IMR-90 (cell line): ENCODE measurements around the gene ERN1. TPM values are rescaled to one million over a fixed set of nuclear protein-coding genes. Genes with fewer than 3 reads are reported as not detected.

Experiments used
- ATAC-seq: fragments of 200-7000 bp; cut with Tn5 transposase; 2 replicates; pipeline ENCODE4 v1.9.1; 2020; ENCODE audit warnings: low read depth, mild to moderate bottlenecking, moderate library complexity
- BruUV-seq: library from RNA; stranded (reverse); fragments of 400-500 nt; replicated peaks from 2 replicates; lab custom pipeline; 2021; lab: Mats Ljungman, UMichigan
- CTCF ChIA-PET: fragments of 300-600 bp; formaldehyde crosslinking; extraction: SDS; loops from one replicate; lab custom pipeline; 2021; ENCODE audit warnings: antibody characterized with exemption; lab: Yijun Ruan, JAX
- POLR2A ChIA-PET: fragments of 300-600 bp; sonication (Branson Sonifier 250); formaldehyde crosslinking; loops from one replicate; lab custom pipeline; 2022; ENCODE audit warnings: antibody characterized with exemption; ENCODE audit not compliant: unreplicated experiment; lab: Charles Lee
- DNase-seq: peaks from one replicate; pipeline ENCODE4 v3.0.0; 2013
- H2AFZ ChIP-seq: replicated peaks from 2 replicates; pipeline ENCODE3; 2013; ENCODE audit warnings: low read length, mild to moderate bottlenecking; ENCODE audit not compliant: poor library complexity
- H2AK5ac ChIP-seq: 2 replicates; pipeline ENCODE4 v1.6.1; 2013; ENCODE audit warnings: low read depth, low read length, inconsistent platforms
- H2AK9ac ChIP-seq: replicated peaks from 2 replicates; pipeline ENCODE3; 2013; ENCODE audit warnings: mild to moderate bottlenecking, low read depth, low read length, moderate library complexity; ENCODE audit not compliant: poor library complexity
- H2BK120ac ChIP-seq: 2 replicates; pipeline ENCODE4 v1.6.1; 2013; ENCODE audit warnings: low read depth, low read length, inconsistent platforms
- H2BK15ac ChIP-seq: 3 replicates; pipeline ENCODE4 v1.6.1; 2013; ENCODE audit warnings: low read depth, low read length, inconsistent platforms
- H2BK20ac ChIP-seq: 2 replicates; pipeline ENCODE4 v1.6.1; 2013; ENCODE audit warnings: low read depth, mild to moderate bottlenecking, inconsistent platforms, low read length, moderate library complexity
- H2BK5ac ChIP-seq: 2 replicates; pipeline ENCODE4 v1.6.1; 2013; ENCODE audit warnings: mild to moderate bottlenecking, low read depth, low read length, inconsistent platforms; ENCODE audit not compliant: poor library complexity, severe bottlenecking
- H3K14ac ChIP-seq: replicated peaks from 2 replicates; pipeline ENCODE4 v1.6.1; 2013; ENCODE audit warnings: low read depth, low read length, inconsistent platforms
- H3K18ac ChIP-seq: 2 replicates; pipeline ENCODE4 v1.6.1; 2013; ENCODE audit warnings: low read depth, low read length, control low read depth
- H3K23ac ChIP-seq: 2 replicates; pipeline ENCODE4 v1.6.1; 2013; ENCODE audit warnings: low read depth, low read length, inconsistent platforms
- H3K27ac ChIP-seq: 2 replicates; pipeline ENCODE4 v1.5.1; 2013; ENCODE audit warnings: mild to moderate bottlenecking, control low read depth, low read length; ENCODE audit not compliant: insufficient read depth
- H3K27me3 ChIP-seq: 2 replicates; pipeline ENCODE4 v1.6.1; 2013; ENCODE audit warnings: low read length; ENCODE audit not compliant: control insufficient read depth, insufficient read depth
- H3K36me3 ChIP-seq: 2 replicates; pipeline ENCODE4 v1.6.1; 2013; ENCODE audit warnings: low read length, mixed read lengths; ENCODE audit not compliant: control insufficient read depth, insufficient read depth
- H3K4ac ChIP-seq: 2 replicates; pipeline ENCODE4 v1.6.1; 2013; ENCODE audit warnings: low read depth, low read length, inconsistent platforms
- H3K4me1 ChIP-seq: 2 replicates; pipeline ENCODE4 v1.6.1; 2013; ENCODE audit warnings: low read length, mixed read lengths; ENCODE audit not compliant: control insufficient read depth, insufficient read depth
- H3K4me2 ChIP-seq: 2 replicates; pipeline ENCODE4 v1.6.1; 2013; ENCODE audit warnings: low read depth, mild to moderate bottlenecking, control low read depth, low read length, moderate library complexity
- H3K4me3 ChIP-seq: 2 replicates; pipeline ENCODE4 v1.5.1; 2013; ENCODE audit warnings: low read depth, mild to moderate bottlenecking, control low read depth, low read length, moderate library complexity; ENCODE audit not compliant: insufficient read depth
- H3K56ac ChIP-seq: 2 replicates; pipeline ENCODE4 v1.6.1; 2013; ENCODE audit warnings: low read length, inconsistent platforms; ENCODE audit not compliant: insufficient read depth; ENCODE audit errors: extremely low read depth
- H3K79me1 ChIP-seq, 2 experiments: 2 replicates each; pipeline ENCODE4 v1.6.1; 2013; ENCODE audit warnings: low read length in 2 of 2, inconsistent platforms in 1 of 2, low read depth in 1 of 2
- H3K9ac ChIP-seq: 2 replicates; pipeline ENCODE4 v1.6.1; 2013; ENCODE audit warnings: low read depth, low read length, control low read depth
- H3K9me1 ChIP-seq: 2 replicates; pipeline ENCODE4 v1.6.1; 2013; ENCODE audit warnings: low read length, inconsistent platforms; ENCODE audit not compliant: insufficient read depth
- H3K9me3 ChIP-seq: 2 replicates; pipeline ENCODE4 v1.6.1; 2013; ENCODE audit warnings: low read length; ENCODE audit not compliant: control insufficient read depth, insufficient read depth
- H4K20me1 ChIP-seq: 2 replicates; pipeline ENCODE4 v1.6.1; 2013; ENCODE audit warnings: low read length, inconsistent platforms; ENCODE audit not compliant: insufficient read depth
- H4K5ac ChIP-seq: 2 replicates; pipeline ENCODE4 v1.6.1; 2013; ENCODE audit warnings: mild to moderate bottlenecking, low read depth, low read length, control low read depth
- H4K8ac ChIP-seq, 2 experiments: 2 replicates each; pipeline ENCODE4 v1.6.1; 2013; ENCODE audit warnings: low read depth in 2 of 2, low read length in 2 of 2, control low read depth in 1 of 2, inconsistent platforms in 1 of 2
- H4K91ac ChIP-seq: 2 replicates; pipeline ENCODE4 v1.6.1; 2013; ENCODE audit warnings: low read depth, low read length, inconsistent platforms; ENCODE audit not compliant: insufficient read depth
- MAZ ChIP-seq: IDR thresholded peaks from 2 replicates; pipeline ENCODE4 v1.6.1; 2012; ENCODE audit warnings: low read depth, mild to moderate bottlenecking, low read length, improper control_type of control experiment, moderate library complexity, borderline replicate concordance
- MXI1 ChIP-seq: IDR thresholded peaks from 2 replicates; pipeline ENCODE4 v1.6.1; 2012; ENCODE audit warnings: low read depth, mild to moderate bottlenecking, low read length, moderate library complexity, borderline replicate concordance
- USF2 ChIP-seq: fragments of 150-350 bp; IDR thresholded peaks from 2 replicates; pipeline ENCODE4 v1.6.1; 2017; ENCODE audit warnings: mild to moderate bottlenecking, antibody characterized with exemption, low read length, low read depth
- WGBS, 2 experiments: methylation state at CpG; one replicate each; pipeline versions ENCODE4 v1.1.5 to v1.1.7; 2013; ENCODE audit warnings: missing lambda C conversion rate in 2 of 2; ENCODE audit not compliant: insufficient read length in 1 of 2; ENCODE audit errors: extremely low coverage in 2 of 2; 5-methylcytosine and 5-hydroxymethylcytosine counted together
- dilution Hi-C: fragments of 300-500 bp; cut with HindIII; formaldehyde crosslinking; loops from one replicate; pipeline ENCODE4 v1.14.3; 2018; ENCODE audit warnings: low sequenced_read_pairs; ENCODE audit not compliant: unreplicated experiment
- in situ Hi-C: fragments of 300-500 bp; cut with MboI; formaldehyde crosslinking; loops from 3 replicates; pipeline ENCODE4 v1.14.3; 2019; ENCODE audit warnings: low sequenced_read_pairs, inconsistent platforms, mixed read lengths
- intact Hi-C: fragments of 100-400 bp; cut with micrococcal nuclease; formaldehyde crosslinking; loops from 2 replicates; pipeline ENCODE4 v1.10.0; 2022
- polyA plus RNA-seq, 3 experiments: library from polyadenylated mRNA; depleted of rRNA; stranded (reverse); fragments of >200 nt; gene quantifications; 2 replicates each; pipeline ENCODE4 v1.2.3, GENCODE V29; 2012; ENCODE audit warnings: low replicate concordance in 1 of 3
- total RNA-seq: library from RNA; depleted of rRNA; stranded (reverse); fragments of >200 nt; gene quantifications from 2 replicates; pipeline ENCODE4 v1.2.3, GENCODE V29; 2012

ERN1 gene
- total and polyA plus RNA-seq, 2 of the 4 experiments (the other 2 are of a cell fraction) = 2.7 to 4.1 TPM

GRCh38 chr17:63998050-63998720, 131.8 kb downstream of the ERN1 start, which contains the start of gene PRR29:
TSS of gene PRR29 (plus strand) at chr17:63998351. CDS start at chr17:63998365, 14 bp downstream.
- no peaks in the 10 kb centered on the region for H3K4me1 ChIP-seq
- H3K9ac ChIP-seq = peak within 1 kb of the TSS; percentile 75
- no peak within 1 kb of the TSS for H2BK120ac ChIP-seq
- H2BK5ac ChIP-seq = no peak within 1 kb of the TSS
- H2BK20ac ChIP-seq = no peak within 1 kb of the TSS
- H4K8ac ChIP-seq = peak within 1 kb of the TSS in 1 of 2 experiments; percentile 86; a peak in 1 of 4 replicates
- in situ Hi-C loops = no loop called here
- ATAC-seq = peak; percentile 98
- H2AFZ ChIP-seq = peak within 1 kb of the TSS; percentile 99
- ChIA-PET CTCF (no interaction called here), POLR2A (no interaction called here)
- H3K9me3 ChIP-seq = no peaks in the 10 kb centered on the region
- peak within 1 kb of the TSS; percentile 92 for H3K4me2 ChIP-seq
- no peak within 1 kb of the TSS for H2AK5ac ChIP-seq
- intact Hi-C loops = no loop called here
- peak within 1 kb of the TSS; percentile 34; the same call in 1 of the 2 replicates for H3K23ac ChIP-seq
- H4K20me1 ChIP-seq = no peaks in the 10 kb centered on the region
- no peaks in the 10 kb centered on the region for H3K79me1 ChIP-seq
- no peak within 1 kb of the TSS for H3K14ac ChIP-seq
- dilution Hi-C loops = no loop called here
- H3K4me3 ChIP-seq = peak within 1 kb of the TSS; percentile 75
- BruUV-seq = no TSS peak
- H4K5ac ChIP-seq = no peak within 1 kb of the TSS
- TF ChIP-seq MXI1 (peak; percentile 56; the same call in 1 of the 2 replicates), MAZ (no peak), USF2 (no peak)
- peak within 1 kb of the TSS; percentile 4; the same call in 1 of the 2 replicates for H3K18ac ChIP-seq
- H2BK15ac ChIP-seq = no peak within 1 kb of the TSS
- H3K27me3 ChIP-seq = peaks cover 47% of the 10 kb centered on the region
- H3K56ac ChIP-seq = no peak within 1 kb of the TSS
- no CpG with 5 or more reads among the region's 43 CpGs for WGBS, 2 experiments
- no peak within 1 kb of the TSS for H2AK9ac ChIP-seq
- H3K36me3 ChIP-seq = no peaks in the 10 kb centered on the region
- H4K91ac ChIP-seq = no peak within 1 kb of the TSS
- no peak within 1 kb of the TSS for H3K4ac ChIP-seq
- peaks cover 9% of the 10 kb centered on the region for H3K9me1 ChIP-seq
- peak; percentile 31 for DNase-seq
- H3K27ac ChIP-seq = no peak within 1 kb of the TSS
